Panc1 (cell line): ENCODE data around the gene AFF3. TPM values are rescaled to one million over a fixed set of nuclear protein-coding genes. Genes with fewer than 3 reads are reported as not detected.

Experiments used
- ATAC-seq: fragments of 200-7000 bp; cut with Tn5 transposase; 2 replicates; pipeline ENCODE4 v1.9.1; 2020; ENCODE audit warnings: mild to moderate bottlenecking, moderate library complexity
- BruUV-seq: library from RNA; stranded (reverse); fragments of 400-500 nt; replicated peaks from 2 replicates; lab custom pipeline; 2021; lab: Mats Ljungman, UMichigan
- CTCF ChIA-PET: fragments of 300-600 bp; sonication (Branson Sonifier 250); formaldehyde crosslinking; loops from one replicate; lab custom pipeline; 2022; ENCODE audit warnings: antibody characterized with exemption; lab: Charles Lee
- POLR2A ChIA-PET: fragments of 300-600 bp; sonication (Branson Sonifier 250); formaldehyde crosslinking; loops from one replicate; lab custom pipeline; 2022; ENCODE audit warnings: antibody characterized with exemption; lab: Charles Lee
- DNase-seq: peaks from one replicate; pipeline ENCODE4 v3.0.0-alpha.2; 2010; ENCODE audit warnings: low read depth, low spot score
- H3K27ac ChIP-seq: 2 replicates; pipeline ENCODE4 v1.5.1; 2011; ENCODE audit warnings: mild to moderate bottlenecking, low read length, inconsistent platforms
- H3K27me3 ChIP-seq: fragments of 200-500 bp; sonication (Bioruptor generic); 2 replicates; pipeline ENCODE4 v1.6.0; 2014; ENCODE audit warnings: low read length, inconsistent platforms; ENCODE audit not compliant: control insufficient read depth, insufficient read depth
- H3K36me3 ChIP-seq: fragments of 200-500 bp; sonication (Bioruptor generic); 2 replicates; pipeline ENCODE4 v1.5.1; 2014; ENCODE audit warnings: inconsistent platforms, mild to moderate bottlenecking, low read length, moderate library complexity; ENCODE audit not compliant: control insufficient read depth, insufficient read depth
- H3K4me1 ChIP-seq: 2 replicates; pipeline ENCODE4 v1.5.1; 2011; ENCODE audit warnings: inconsistent platforms, mild to moderate bottlenecking, low read length, moderate library complexity; ENCODE audit not compliant: control insufficient read depth, insufficient read depth
- H3K4me3 ChIP-seq, 2 experiments: 2 replicates each; pipeline ENCODE4 v1.5.1; 2011 to 2012; ENCODE audit warnings: low read depth in 2 of 2, low read length in 2 of 2, mild to moderate bottlenecking in 2 of 2, inconsistent platforms in 1 of 2, moderate library complexity in 1 of 2
- H3K9me3 ChIP-seq: fragments of 200-500 bp; sonication (Bioruptor generic); 2 replicates; pipeline ENCODE4 v1.5.1; 2014; ENCODE audit warnings: low read depth, mild to moderate bottlenecking, inconsistent platforms, low read length, moderate library complexity; ENCODE audit not compliant: control insufficient read depth, insufficient read depth
- POLR2AphosphoS5 ChIP-seq: IDR thresholded peaks from 2 replicates; pipeline ENCODE4 v1.6.1; 2012; ENCODE audit warnings: mild to moderate bottlenecking, low read depth, low read length, moderate library complexity
- REST ChIP-seq, 2 experiments: IDR thresholded peaks; 2 replicates each; pipeline ENCODE4 v1.6.1; 2011 to 2012; ENCODE audit warnings: low read depth in 2 of 2, control low read depth in 1 of 2, low read length in 1 of 2, mild to moderate bottlenecking in 1 of 2, moderate library complexity in 1 of 2; ENCODE audit not compliant: insufficient read depth in 1 of 2
- SIN3A ChIP-seq: IDR thresholded peaks from 2 replicates; pipeline ENCODE4 v1.6.1; 2012; ENCODE audit warnings: low read depth, mild to moderate bottlenecking, low read length, moderate library complexity, borderline replicate concordance; ENCODE audit not compliant: insufficient read depth
- TCF7L2 ChIP-seq: IDR thresholded peaks from 2 replicates; pipeline ENCODE4 v1.6.1; 2011; ENCODE audit warnings: mild to moderate bottlenecking, low read depth, low read length, inconsistent platforms
- in situ Hi-C: cut with HindIII; loops from 2 replicates; pipeline ENCODE4 v1.10.0; 2016; ENCODE audit warnings: low sequenced_read_pairs, low pct_unique_long_range_greater_than_20kb
- intact Hi-C: fragments of 100-400 bp; cut with micrococcal nuclease; formaldehyde crosslinking; loops from one replicate; pipeline ENCODE4 v1.10.0; 2022; ENCODE audit not compliant: unreplicated experiment
- total RNA-seq: library from RNA; stranded (reverse); gene quantifications from one replicate; pipeline ENCODE4 v1.2.1, GENCODE V29; 2021; ENCODE audit not compliant: unreplicated experiment
- TF ChIP-seq, protein P1 (sequence below): fragments of 450-650 bp; IDR thresholded peaks from 2 replicates; pipeline ENCODE4 v1.5.1; 2017; ENCODE audit warnings: mild to moderate bottlenecking

AFF3 gene
- total RNA-seq, 1 experiment from 2014 or later, result 2.2 TPM

DNA sequence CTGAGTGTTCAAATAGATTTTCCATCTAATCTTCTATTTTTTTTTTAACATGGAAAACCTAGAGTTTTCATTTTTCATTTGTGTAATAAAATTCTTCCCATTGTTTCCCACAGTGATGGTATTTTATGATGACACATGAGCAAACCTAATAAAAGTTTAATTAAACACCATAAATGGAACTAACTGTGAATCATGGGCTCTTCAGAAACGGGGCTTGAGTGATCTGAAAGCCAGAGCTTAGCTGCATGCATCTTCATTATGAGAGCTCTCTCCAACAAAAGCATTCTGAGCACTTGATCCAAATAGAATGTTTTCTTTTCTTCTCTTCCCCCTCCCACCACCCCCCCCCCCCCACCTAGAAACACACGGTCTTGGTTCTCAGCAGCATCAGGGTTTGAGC lies 570.4 kb downstream of the AFF3 start:
- H3K27me3 ChIP-seq, result no peaks in the 10 kb centered on the region; the same call in 1 of the 2 replicates
- ATAC-seq (no peak), DNase-seq (no peak)
- TF ChIP-seq REST (IDR thresholded peaks at IDR 0.05; ENCODE audit: insufficient read depth in 1 of 2, low read depth in 2 of 2, low read length in 1 of 2) (no peak), POLR2AphosphoS5 (no peak), TCF7L2 (no peak), SIN3A (no peak)
- TF ChIP-seq, protein P1, sequence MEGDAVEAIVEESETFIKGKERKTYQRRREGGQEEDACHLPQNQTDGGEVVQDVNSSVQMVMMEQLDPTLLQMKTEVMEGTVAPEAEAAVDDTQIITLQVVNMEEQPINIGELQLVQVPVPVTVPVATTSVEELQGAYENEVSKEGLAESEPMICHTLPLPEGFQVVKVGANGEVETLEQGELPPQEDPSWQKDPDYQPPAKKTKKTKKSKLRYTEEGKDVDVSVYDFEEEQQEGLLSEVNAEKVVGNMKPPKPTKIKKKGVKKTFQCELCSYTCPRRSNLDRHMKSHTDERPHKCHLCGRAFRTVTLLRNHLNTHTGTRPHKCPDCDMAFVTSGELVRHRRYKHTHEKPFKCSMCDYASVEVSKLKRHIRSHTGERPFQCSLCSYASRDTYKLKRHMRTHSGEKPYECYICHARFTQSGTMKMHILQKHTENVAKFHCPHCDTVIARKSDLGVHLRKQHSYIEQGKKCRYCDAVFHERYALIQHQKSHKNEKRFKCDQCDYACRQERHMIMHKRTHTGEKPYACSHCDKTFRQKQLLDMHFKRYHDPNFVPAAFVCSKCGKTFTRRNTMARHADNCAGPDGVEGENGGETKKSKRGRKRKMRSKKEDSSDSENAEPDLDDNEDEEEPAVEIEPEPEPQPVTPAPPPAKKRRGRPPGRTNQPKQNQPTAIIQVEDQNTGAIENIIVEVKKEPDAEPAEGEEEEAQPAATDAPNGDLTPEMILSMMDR, result no peak
- no peaks in the 10 kb centered on the region for H3K4me1 ChIP-seq
- H3K27ac ChIP-seq, result no peak overlapping the region
- H3K4me3 ChIP-seq, result no peak overlapping the region
- H3K9me3 ChIP-seq, result no peaks in the 10 kb centered on the region
- no TSS peak for BruUV-seq
- intact Hi-C loops, result no loop called here
- H3K36me3 ChIP-seq, result no peaks in the 10 kb centered on the region
- in situ Hi-C loops, result no loop called here
- POLR2A ChIA-PET, result interaction anchor here (0.6 kb wide), 2 partner anchors 639 to 674 kb away, joined by 5 to 6 read pairs; no protein-coding TSS in a partner anchor
- CTCF ChIA-PET, result no interaction called here

DNA sequence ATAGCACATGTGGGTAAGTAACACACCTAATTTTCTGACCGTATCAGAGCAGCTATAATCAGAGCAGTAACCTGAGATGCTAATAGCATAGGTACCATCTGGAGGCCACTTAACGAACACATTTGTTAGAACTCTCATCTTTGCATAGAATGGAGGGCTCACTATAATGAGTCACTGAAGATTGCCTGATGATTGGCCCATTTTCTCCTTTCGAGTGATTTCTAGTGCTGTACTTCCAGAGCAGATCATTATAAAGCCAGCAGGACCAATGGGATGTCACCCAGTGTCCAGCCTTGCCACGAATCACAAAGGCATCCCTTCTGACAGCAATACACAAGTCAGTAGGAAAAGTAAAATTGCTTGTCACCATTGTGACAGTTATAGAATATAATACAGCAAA lies 570.9 kb downstream of the AFF3 start:
- BruUV-seq, result no TSS peak
- no peaks in the 10 kb centered on the region for H3K4me1 ChIP-seq
- ChIA-PET CTCF (no interaction called here), POLR2A (interaction anchor here (0.6 kb wide), 1 partner anchor 675 kb away, joined by 6 read pairs; no protein-coding TSS in a partner anchor)
- in situ Hi-C loops, result no loop called here
- H3K36me3 ChIP-seq, result no peaks in the 10 kb centered on the region
- intact Hi-C loops, result no loop called here
- TF ChIP-seq, protein P1, result no peak
- no peak for TF ChIP-seq POLR2AphosphoS5
- no peaks in the 10 kb centered on the region; the same call in 1 of the 2 replicates for H3K27me3 ChIP-seq
- H3K9me3 ChIP-seq, result no peaks in the 10 kb centered on the region
- H3K27ac ChIP-seq, result no peak overlapping the region
- DNase-seq (no peak), ATAC-seq (no peak)
- no peak overlapping the region for H3K4me3 ChIP-seq
